ENCODE measurements around the gene COG4.

Gene COG4

DNA sequence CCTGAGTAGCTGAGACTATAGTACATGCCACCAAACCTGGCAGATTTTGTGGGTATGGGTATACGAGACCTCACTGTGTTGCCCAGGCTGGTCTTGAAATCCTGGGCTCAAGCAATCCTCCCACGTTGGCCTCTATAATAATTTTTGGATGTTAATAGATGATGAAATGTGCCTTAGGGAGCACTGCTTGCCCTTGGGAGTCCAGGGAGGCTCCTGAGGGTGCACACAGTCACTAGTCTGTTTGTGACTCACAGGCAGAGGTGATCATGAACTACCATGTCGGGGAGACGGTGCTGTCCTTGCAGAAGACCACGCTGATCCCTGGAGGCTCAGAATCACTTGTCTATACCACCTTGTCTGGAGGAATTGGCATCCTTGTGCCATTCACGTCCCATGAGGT, 46.4 kb upstream of the COG4 start:
- Mint-ChIP-seq H3K4me3 (no peak overlapping the region), H3K27me3 (ENCODE audit: low read depth, poor library complexity) (no peaks in the 10 kb centered on the region), H3K27ac (peak overlapping the region; percentile 36), H3K36me3 (ENCODE audit: low read depth) (peaks cover 89% of the 10 kb centered on the region), H3K4me1 (no peaks in the 10 kb centered on the region), H3K9me3 (no peaks in the 10 kb centered on the region)
- no peak for TF ChIP-seq CTCF (IDR thresholded peaks at IDR 0.05)
- DNase-seq, result no peak

DNA sequence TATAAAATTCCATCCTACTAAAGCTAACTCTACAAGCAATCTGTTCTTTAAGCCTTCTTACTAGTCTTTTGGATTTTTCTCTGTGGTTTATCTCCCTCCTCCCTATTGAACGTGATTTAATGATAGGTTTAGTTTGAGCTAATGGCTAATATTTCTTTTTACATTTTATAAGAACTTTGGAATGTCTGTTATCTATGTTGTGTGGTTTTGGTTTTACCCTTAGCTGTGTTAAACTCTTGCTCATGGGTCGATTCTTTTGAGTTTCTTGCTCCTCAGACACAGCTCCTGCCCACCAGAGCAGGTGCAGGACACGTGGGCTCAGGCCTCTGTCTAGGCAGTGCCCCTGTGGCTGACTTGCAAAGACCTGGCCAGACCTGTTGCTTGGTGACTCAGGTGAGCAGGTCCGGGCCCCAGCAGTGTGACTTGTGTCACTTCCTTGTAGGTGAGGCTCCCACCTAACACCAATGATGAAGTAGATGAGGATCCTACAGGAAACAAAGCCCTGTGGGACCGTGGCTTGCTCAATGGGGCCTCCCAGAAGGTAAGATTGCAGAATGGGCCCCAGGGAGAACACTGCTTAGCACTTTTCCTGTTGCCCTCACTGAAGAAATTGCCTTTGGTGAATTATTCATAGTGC, 45.4 kb upstream of the COG4 start:
- DNase-seq, result no peak
- peaks cover 91% of the 10 kb centered on the region for H3K36me3 Mint-ChIP-seq (ENCODE audit: low read depth)
- TF ChIP-seq CTCF (IDR thresholded peaks at IDR 0.05), result no peak
- no peaks in the 10 kb centered on the region for H3K4me1 Mint-ChIP-seq
- no peaks in the 10 kb centered on the region for H3K27me3 Mint-ChIP-seq (ENCODE audit: low read depth, poor library complexity)
- no peaks in the 10 kb centered on the region for H3K9me3 Mint-ChIP-seq
- no peak overlapping the region for H3K27ac Mint-ChIP-seq
- H3K4me3 Mint-ChIP-seq, result no peak overlapping the region

DNA sequence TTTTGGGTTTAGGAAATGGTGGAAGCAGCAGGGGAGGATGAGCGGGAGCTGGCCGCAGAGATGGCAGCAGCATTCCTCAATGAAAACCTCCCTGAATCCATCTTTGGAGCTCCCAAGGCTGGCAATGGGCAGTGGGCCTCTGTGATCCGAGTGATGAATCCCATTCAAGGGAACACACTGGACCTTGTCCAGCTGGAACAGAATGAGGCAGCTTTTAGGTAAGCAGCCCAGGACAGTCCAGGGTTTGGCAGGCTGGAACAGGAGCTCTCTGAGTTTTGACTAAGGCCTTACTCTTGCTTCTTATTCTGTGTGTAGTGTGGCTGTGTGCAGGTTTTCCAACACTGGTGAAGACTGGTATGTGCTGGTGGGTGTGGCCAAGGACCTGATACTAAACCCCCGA, 41.7 kb upstream of the COG4 start:
- TF ChIP-seq CTCF (IDR thresholded peaks at IDR 0.05), result no peak
- peaks cover 91% of the 10 kb centered on the region for H3K36me3 Mint-ChIP-seq (ENCODE audit: low read depth)
- H3K27me3 Mint-ChIP-seq (ENCODE audit: low read depth, poor library complexity), result no peaks in the 10 kb centered on the region
- no peak overlapping the region for H3K4me3 Mint-ChIP-seq
- H3K27ac Mint-ChIP-seq, result peak overlapping the region; percentile 75
- no peaks in the 10 kb centered on the region for H3K9me3 Mint-ChIP-seq
- DNase-seq, result no peak
- H3K4me1 Mint-ChIP-seq, result no peaks in the 10 kb centered on the region

DNA sequence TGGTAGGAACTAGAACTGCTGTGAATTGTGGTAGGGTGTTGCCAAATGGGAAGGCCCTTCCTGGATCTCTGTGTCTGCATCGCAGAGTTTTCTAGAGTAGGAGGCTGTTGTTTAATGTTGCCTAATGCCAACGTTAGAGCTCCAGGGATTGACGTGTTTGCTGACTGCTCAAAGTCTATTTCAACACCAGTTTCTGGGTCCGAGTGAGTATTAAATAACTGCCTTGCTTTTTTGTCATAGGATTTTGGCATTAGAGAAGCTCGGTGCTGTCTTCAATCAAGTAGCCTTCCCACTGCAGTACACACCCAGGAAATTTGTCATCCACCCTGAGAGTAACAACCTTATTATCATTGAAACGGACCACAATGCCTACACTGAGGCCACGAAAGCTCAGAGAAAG, 40.3 kb upstream of the COG4 start:
- no peak for DNase-seq
- no peaks in the 10 kb centered on the region for H3K27me3 Mint-ChIP-seq (ENCODE audit: low read depth, poor library complexity)
- no peaks in the 10 kb centered on the region for H3K9me3 Mint-ChIP-seq
- H3K36me3 Mint-ChIP-seq (ENCODE audit: low read depth), result peaks cover 88% of the 10 kb centered on the region
- no peak for TF ChIP-seq CTCF (IDR thresholded peaks at IDR 0.05)
- H3K4me1 Mint-ChIP-seq, result no peaks in the 10 kb centered on the region
- H3K27ac Mint-ChIP-seq, result no peak overlapping the region
- H3K4me3 Mint-ChIP-seq, result no peak overlapping the region

DNA sequence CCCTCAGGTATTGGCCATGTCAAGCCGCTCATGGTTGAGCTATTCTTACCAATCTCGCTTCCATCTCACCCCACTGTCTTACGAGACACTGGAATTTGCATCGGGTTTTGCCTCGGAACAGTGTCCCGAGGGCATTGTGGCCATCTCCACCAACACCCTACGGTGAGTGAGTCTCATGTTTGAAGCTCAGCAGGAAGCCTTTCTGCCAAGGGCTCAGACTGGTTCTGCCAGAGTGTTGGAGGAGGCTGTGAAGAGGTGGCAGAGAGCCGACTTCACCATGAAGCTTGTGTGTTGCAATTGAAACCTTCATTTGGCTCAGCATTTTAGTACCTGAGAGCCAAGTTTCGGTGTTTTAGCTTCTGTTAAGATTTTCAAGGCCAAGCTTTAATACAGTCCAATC, 38.3 kb upstream of the COG4 start:
- H3K9me3 Mint-ChIP-seq, result no peaks in the 10 kb centered on the region
- H3K36me3 Mint-ChIP-seq (ENCODE audit: low read depth), result peaks cover 88% of the 10 kb centered on the region
- no peak for DNase-seq
- no peak for TF ChIP-seq CTCF (IDR thresholded peaks at IDR 0.05)
- H3K4me3 Mint-ChIP-seq, result no peak overlapping the region
- H3K27me3 Mint-ChIP-seq (ENCODE audit: low read depth, poor library complexity), result no peaks in the 10 kb centered on the region
- H3K4me1 Mint-ChIP-seq, result no peaks in the 10 kb centered on the region
- no peak overlapping the region for H3K27ac Mint-ChIP-seq

- Mint-ChIP-seq H3K4me3 (no peak overlapping the region), H3K9me3 (no peaks in the 10 kb centered on the region), H3K27me3 (ENCODE audit: low read depth, poor library complexity) (no peaks in the 10 kb centered on the region), H3K4me1 (no peaks in the 10 kb centered on the region), H3K36me3 (ENCODE audit: low read depth) (peaks cover 70% of the 10 kb centered on the region), H3K27ac (no peak overlapping the region)
- no peak for TF ChIP-seq CTCF (IDR thresholded peaks at IDR 0.05)
- DNase-seq, result no peak
These were observed 32.7 kb upstream of the COG4 start for GRCh38 chr16:70556063-70556462.
